IMR-90 (cell line): ENCODE measurements around the gene DAB1. TPM values are rescaled to one million over a fixed set of nuclear protein-coding genes. Genes with fewer than 3 reads are reported as not detected.

Experiments used
- ATAC-seq: fragments of 200-7000 bp; cut with Tn5 transposase; 2 replicates; pipeline ENCODE4 v1.9.1; 2020; ENCODE audit warnings: low read depth, mild to moderate bottlenecking, moderate library complexity
- BruUV-seq: library from RNA; stranded (reverse); fragments of 400-500 nt; replicated peaks from 2 replicates; lab custom pipeline; 2021; lab: Mats Ljungman, UMichigan
- CTCF ChIA-PET: fragments of 300-600 bp; formaldehyde crosslinking; extraction: SDS; loops from one replicate; lab custom pipeline; 2021; ENCODE audit warnings: antibody characterized with exemption; lab: Yijun Ruan, JAX
- POLR2A ChIA-PET: fragments of 300-600 bp; sonication (Branson Sonifier 250); formaldehyde crosslinking; loops from one replicate; lab custom pipeline; 2022; ENCODE audit warnings: antibody characterized with exemption; ENCODE audit not compliant: unreplicated experiment; lab: Charles Lee
- DNase-seq: peaks from one replicate; pipeline ENCODE4 v3.0.0; 2013
- H2AFZ ChIP-seq: replicated peaks from 2 replicates; pipeline ENCODE3; 2013; ENCODE audit warnings: low read length, mild to moderate bottlenecking; ENCODE audit not compliant: poor library complexity
- H2AK5ac ChIP-seq: 2 replicates; pipeline ENCODE4 v1.6.1; 2013; ENCODE audit warnings: low read depth, low read length, inconsistent platforms
- H2AK9ac ChIP-seq: replicated peaks from 2 replicates; pipeline ENCODE3; 2013; ENCODE audit warnings: mild to moderate bottlenecking, low read depth, low read length, moderate library complexity; ENCODE audit not compliant: poor library complexity
- H2BK120ac ChIP-seq: 2 replicates; pipeline ENCODE4 v1.6.1; 2013; ENCODE audit warnings: low read depth, low read length, inconsistent platforms
- H2BK15ac ChIP-seq: 3 replicates; pipeline ENCODE4 v1.6.1; 2013; ENCODE audit warnings: low read depth, low read length, inconsistent platforms
- H2BK20ac ChIP-seq: 2 replicates; pipeline ENCODE4 v1.6.1; 2013; ENCODE audit warnings: low read depth, mild to moderate bottlenecking, inconsistent platforms, low read length, moderate library complexity
- H2BK5ac ChIP-seq: 2 replicates; pipeline ENCODE4 v1.6.1; 2013; ENCODE audit warnings: mild to moderate bottlenecking, low read depth, low read length, inconsistent platforms; ENCODE audit not compliant: poor library complexity, severe bottlenecking
- H3K14ac ChIP-seq: replicated peaks from 2 replicates; pipeline ENCODE4 v1.6.1; 2013; ENCODE audit warnings: low read depth, low read length, inconsistent platforms
- H3K18ac ChIP-seq: 2 replicates; pipeline ENCODE4 v1.6.1; 2013; ENCODE audit warnings: low read depth, low read length, control low read depth
- H3K23ac ChIP-seq: 2 replicates; pipeline ENCODE4 v1.6.1; 2013; ENCODE audit warnings: low read depth, low read length, inconsistent platforms
- H3K27ac ChIP-seq: 2 replicates; pipeline ENCODE4 v1.5.1; 2013; ENCODE audit warnings: mild to moderate bottlenecking, control low read depth, low read length; ENCODE audit not compliant: insufficient read depth
- H3K27me3 ChIP-seq: 2 replicates; pipeline ENCODE4 v1.6.1; 2013; ENCODE audit warnings: low read length; ENCODE audit not compliant: control insufficient read depth, insufficient read depth
- H3K36me3 ChIP-seq: 2 replicates; pipeline ENCODE4 v1.6.1; 2013; ENCODE audit warnings: low read length, mixed read lengths; ENCODE audit not compliant: control insufficient read depth, insufficient read depth
- H3K4ac ChIP-seq: 2 replicates; pipeline ENCODE4 v1.6.1; 2013; ENCODE audit warnings: low read depth, low read length, inconsistent platforms
- H3K4me1 ChIP-seq: 2 replicates; pipeline ENCODE4 v1.6.1; 2013; ENCODE audit warnings: low read length, mixed read lengths; ENCODE audit not compliant: control insufficient read depth, insufficient read depth
- H3K4me2 ChIP-seq: 2 replicates; pipeline ENCODE4 v1.6.1; 2013; ENCODE audit warnings: low read depth, mild to moderate bottlenecking, control low read depth, low read length, moderate library complexity
- H3K4me3 ChIP-seq: 2 replicates; pipeline ENCODE4 v1.5.1; 2013; ENCODE audit warnings: low read depth, mild to moderate bottlenecking, control low read depth, low read length, moderate library complexity; ENCODE audit not compliant: insufficient read depth
- H3K56ac ChIP-seq: 2 replicates; pipeline ENCODE4 v1.6.1; 2013; ENCODE audit warnings: low read length, inconsistent platforms; ENCODE audit not compliant: insufficient read depth; ENCODE audit errors: extremely low read depth
- H3K79me1 ChIP-seq, 2 experiments: 2 replicates each; pipeline ENCODE4 v1.6.1; 2013; ENCODE audit warnings: low read length in 2 of 2, inconsistent platforms in 1 of 2, low read depth in 1 of 2
- H3K9ac ChIP-seq: 2 replicates; pipeline ENCODE4 v1.6.1; 2013; ENCODE audit warnings: low read depth, low read length, control low read depth
- H3K9me1 ChIP-seq: 2 replicates; pipeline ENCODE4 v1.6.1; 2013; ENCODE audit warnings: low read length, inconsistent platforms; ENCODE audit not compliant: insufficient read depth
- H3K9me3 ChIP-seq: 2 replicates; pipeline ENCODE4 v1.6.1; 2013; ENCODE audit warnings: low read length; ENCODE audit not compliant: control insufficient read depth, insufficient read depth
- H4K20me1 ChIP-seq: 2 replicates; pipeline ENCODE4 v1.6.1; 2013; ENCODE audit warnings: low read length, inconsistent platforms; ENCODE audit not compliant: insufficient read depth
- H4K5ac ChIP-seq: 2 replicates; pipeline ENCODE4 v1.6.1; 2013; ENCODE audit warnings: mild to moderate bottlenecking, low read depth, low read length, control low read depth
- H4K8ac ChIP-seq, 2 experiments: 2 replicates each; pipeline ENCODE4 v1.6.1; 2013; ENCODE audit warnings: low read depth in 2 of 2, low read length in 2 of 2, control low read depth in 1 of 2, inconsistent platforms in 1 of 2
- H4K91ac ChIP-seq: 2 replicates; pipeline ENCODE4 v1.6.1; 2013; ENCODE audit warnings: low read depth, low read length, inconsistent platforms; ENCODE audit not compliant: insufficient read depth
- BHLHE40 ChIP-seq: fragments of 150-350 bp; IDR thresholded peaks from 2 replicates; pipeline ENCODE4 v1.6.1; 2016; ENCODE audit warnings: mild to moderate bottlenecking, low read depth, low read length
- CEBPB ChIP-seq: IDR thresholded peaks from 2 replicates; pipeline ENCODE4 v1.6.1; 2012; ENCODE audit warnings: low read depth, low read length, improper control_type of control experiment
- CHD1 ChIP-seq: IDR thresholded peaks from 2 replicates; pipeline ENCODE4 v1.6.1; 2012; ENCODE audit warnings: low read depth, low read length, improper control_type of control experiment
- ELK1 ChIP-seq: fragments of 150-350 bp; IDR thresholded peaks from 2 replicates; pipeline ENCODE4 v1.6.1; 2016; ENCODE audit warnings: low read depth, mild to moderate bottlenecking, low read length, moderate library complexity, borderline replicate concordance
- FOS ChIP-seq: fragments of 150-350 bp; IDR thresholded peaks from 2 replicates; pipeline ENCODE4 v1.6.1; 2016; ENCODE audit warnings: low read depth, low read length
- MAFK ChIP-seq: IDR thresholded peaks from 2 replicates; pipeline ENCODE4 v1.6.1; 2012; ENCODE audit warnings: low read depth, low read length, improper control_type of control experiment
- MAZ ChIP-seq: IDR thresholded peaks from 2 replicates; pipeline ENCODE4 v1.6.1; 2012; ENCODE audit warnings: low read depth, mild to moderate bottlenecking, low read length, improper control_type of control experiment, moderate library complexity, borderline replicate concordance
- MXI1 ChIP-seq: IDR thresholded peaks from 2 replicates; pipeline ENCODE4 v1.6.1; 2012; ENCODE audit warnings: low read depth, mild to moderate bottlenecking, low read length, moderate library complexity, borderline replicate concordance
- NFE2L2 ChIP-seq: fragments of 150-350 bp; IDR thresholded peaks from 2 replicates; pipeline ENCODE4 v1.6.1; 2016; ENCODE audit warnings: low read depth, mild to moderate bottlenecking, low read length
- POLR2A ChIP-seq: IDR thresholded peaks from 2 replicates; pipeline ENCODE4 v1.6.1; 2012; ENCODE audit warnings: mild to moderate bottlenecking, low read depth, low read length
- RFX5 ChIP-seq: IDR thresholded peaks from 2 replicates; pipeline ENCODE4 v1.8.0; 2012; ENCODE audit warnings: low read depth, mild to moderate bottlenecking, low read length, moderate library complexity
- SMC3 ChIP-seq: fragments of 150-350 bp; IDR thresholded peaks from 2 replicates; pipeline ENCODE4 v1.6.1; 2016; ENCODE audit warnings: low read depth, mild to moderate bottlenecking, antibody characterized with exemption, low read length, moderate library complexity
- USF2 ChIP-seq: fragments of 150-350 bp; IDR thresholded peaks from 2 replicates; pipeline ENCODE4 v1.6.1; 2017; ENCODE audit warnings: mild to moderate bottlenecking, antibody characterized with exemption, low read length, low read depth
- WGBS, 2 experiments: methylation state at CpG; one replicate each; pipeline versions ENCODE4 v1.1.5 to v1.1.7; 2013; ENCODE audit warnings: missing lambda C conversion rate in 2 of 2; ENCODE audit not compliant: insufficient read length in 1 of 2; ENCODE audit errors: extremely low coverage in 2 of 2; 5-methylcytosine and 5-hydroxymethylcytosine counted together
- dilution Hi-C: fragments of 300-500 bp; cut with HindIII; formaldehyde crosslinking; loops from one replicate; pipeline ENCODE4 v1.14.3; 2018; ENCODE audit warnings: low sequenced_read_pairs; ENCODE audit not compliant: unreplicated experiment
- in situ Hi-C: fragments of 300-500 bp; cut with MboI; formaldehyde crosslinking; loops from 3 replicates; pipeline ENCODE4 v1.14.3; 2019; ENCODE audit warnings: low sequenced_read_pairs, inconsistent platforms, mixed read lengths
- intact Hi-C: fragments of 100-400 bp; cut with micrococcal nuclease; formaldehyde crosslinking; loops from 2 replicates; pipeline ENCODE4 v1.10.0; 2022
- polyA plus RNA-seq, 3 experiments: library from polyadenylated mRNA; depleted of rRNA; stranded (reverse); fragments of >200 nt; gene quantifications; 2 replicates each; pipeline ENCODE4 v1.2.3, GENCODE V29; 2012; ENCODE audit warnings: low replicate concordance in 1 of 3
- total RNA-seq: library from RNA; depleted of rRNA; stranded (reverse); fragments of >200 nt; gene quantifications from 2 replicates; pipeline ENCODE4 v1.2.3, GENCODE V29; 2012

The DAB1 gene
- total and polyA plus RNA-seq, 2 of the 4 experiments (the other 2 are of a cell fraction) = 0.18 to 0.41 TPM

- Histone ChIP-seq H3K18ac (no peak overlapping the region), H3K4me1 (peaks cover 3% of the 10 kb centered on the region; the same call in 1 of the 2 replicates), H2BK15ac (no peak overlapping the region), H3K4me2 (no peak overlapping the region), H2BK120ac (no peak overlapping the region), H4K8ac (no peak overlapping the region), H3K4ac (no peak overlapping the region), H2BK20ac (no peak overlapping the region), H3K4me3 (no peak overlapping the region), H2AFZ (no peak overlapping the region), H3K14ac (no peak overlapping the region), H3K79me1 (no peaks in the 10 kb centered on the region), H3K27ac (no peak overlapping the region), H4K20me1 (no peaks in the 10 kb centered on the region), H4K91ac (no peak overlapping the region), H3K36me3 (no peaks in the 10 kb centered on the region), H3K9me3 (no peaks in the 10 kb centered on the region), H2AK5ac (no peak overlapping the region), H3K9ac (no peak overlapping the region), H3K23ac (no peak overlapping the region), H2BK5ac (no peak overlapping the region), H3K27me3 (peaks cover 3% of the 10 kb centered on the region; the same call in 1 of the 2 replicates), H2AK9ac (no peak overlapping the region), H3K56ac (no peak overlapping the region), H3K9me1 (no peaks in the 10 kb centered on the region), H4K5ac (no peak overlapping the region)
- CTCF ChIA-PET = no interaction called here
- WGBS, 2 experiments = no CpG with 5 or more reads among the region's 8 CpGs
- POLR2A ChIA-PET = no interaction called here
- TF ChIP-seq MAZ (no peak), POLR2A (no peak), MXI1 (no peak), ELK1 (no peak), SMC3 (no peak), CHD1 (no peak), BHLHE40 (no peak), CEBPB (no peak), FOS (no peak), MAFK (no peak), USF2 (no peak), NFE2L2 (no peak), RFX5 (no peak)
- dilution Hi-C loops = no loop called here
- in situ Hi-C loops = no loop called here
- DNase-seq = no peak
- no peak for ATAC-seq
- intact Hi-C loops = no loop called here
- BruUV-seq = no TSS peak
These were observed 471.4 kb downstream of the DAB1 start for GRCh38 chr1:56952501-56952900.
